BE2C (cell line): Measurements from ENCODE around the gene MMP11.

Source experiments
- DNase-seq: peaks from one replicate; pipeline ENCODE4 v3.0.0-alpha.2; 2020
- H3K27me3 ChIP-seq: fragments of 250-450 bp; sonication (Bioruptor Pico); 2 replicates; pipeline ENCODE4 v1.5.1; 2020; ENCODE audit warnings: mild to moderate bottlenecking
- H3K36me3 ChIP-seq: fragments of 250-450 bp; sonication (Bioruptor Pico); 2 replicates; pipeline ENCODE4 v1.5.1; 2020; ENCODE audit warnings: mild to moderate bottlenecking
- H3K4me1 ChIP-seq: fragments of 250-450 bp; sonication (Bioruptor Pico); 2 replicates; pipeline ENCODE4 v1.5.1; 2020
- H3K4me3 ChIP-seq: 2 replicates; pipeline ENCODE4 v1.5.1; 2011; ENCODE audit warnings: low read depth, low read length
- H3K9me3 ChIP-seq: fragments of 250-450 bp; sonication (Bioruptor Pico); 2 replicates; pipeline ENCODE4 v1.5.1; 2020
- CTCF ChIP-seq: IDR thresholded peaks from 2 replicates; pipeline ENCODE4 v1.5.1; 2012; ENCODE audit warnings: mild to moderate bottlenecking, low read depth, low read length

The MMP11 gene

GRCh38 chr22:23801238-23801821, 28.7 kb downstream of the MMP11 start:
- Histone ChIP-seq H3K36me3 (peaks cover 78% of the 10 kb centered on the region), H3K4me1 (no peaks in the 10 kb centered on the region), H3K27me3 (no peaks in the 10 kb centered on the region), H3K9me3 (no peaks in the 10 kb centered on the region), H3K4me3 (no peak overlapping the region)
- no peak for TF ChIP-seq CTCF
- DNase-seq = no peak

DNA sequence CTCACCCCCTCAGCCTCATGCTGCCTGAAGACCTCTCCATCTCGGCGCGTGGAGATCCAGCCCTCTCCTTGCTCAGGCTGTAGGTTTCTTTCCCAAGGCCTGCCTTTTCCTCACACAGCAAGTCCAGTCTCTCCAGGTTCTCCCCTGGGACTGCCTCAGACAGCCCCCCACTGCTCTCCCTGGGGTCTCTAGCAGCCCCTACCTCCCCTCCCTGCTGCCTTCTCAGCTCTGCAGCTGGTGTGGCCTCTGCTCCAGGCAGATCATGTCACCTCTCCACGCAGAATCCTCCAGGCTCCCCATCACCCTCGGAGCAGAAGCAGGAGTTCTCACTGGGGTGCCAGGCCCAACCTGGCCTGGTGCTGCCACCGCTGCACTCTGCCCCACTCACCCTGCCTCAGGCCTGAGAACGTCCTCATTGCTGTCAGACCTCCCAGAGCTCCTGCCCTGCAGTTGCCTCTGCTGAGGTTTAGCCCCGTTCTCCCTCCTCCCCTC, 29.3 kb downstream of the MMP11 start:
- no peak overlapping the region for H3K4me3 ChIP-seq
- peaks cover 80% of the 10 kb centered on the region for H3K36me3 ChIP-seq
- H3K9me3 ChIP-seq = no peaks in the 10 kb centered on the region
- no peak for TF ChIP-seq CTCF
- H3K27me3 ChIP-seq = no peaks in the 10 kb centered on the region
- no peaks in the 10 kb centered on the region for H3K4me1 ChIP-seq
- DNase-seq = no peak

DNA sequence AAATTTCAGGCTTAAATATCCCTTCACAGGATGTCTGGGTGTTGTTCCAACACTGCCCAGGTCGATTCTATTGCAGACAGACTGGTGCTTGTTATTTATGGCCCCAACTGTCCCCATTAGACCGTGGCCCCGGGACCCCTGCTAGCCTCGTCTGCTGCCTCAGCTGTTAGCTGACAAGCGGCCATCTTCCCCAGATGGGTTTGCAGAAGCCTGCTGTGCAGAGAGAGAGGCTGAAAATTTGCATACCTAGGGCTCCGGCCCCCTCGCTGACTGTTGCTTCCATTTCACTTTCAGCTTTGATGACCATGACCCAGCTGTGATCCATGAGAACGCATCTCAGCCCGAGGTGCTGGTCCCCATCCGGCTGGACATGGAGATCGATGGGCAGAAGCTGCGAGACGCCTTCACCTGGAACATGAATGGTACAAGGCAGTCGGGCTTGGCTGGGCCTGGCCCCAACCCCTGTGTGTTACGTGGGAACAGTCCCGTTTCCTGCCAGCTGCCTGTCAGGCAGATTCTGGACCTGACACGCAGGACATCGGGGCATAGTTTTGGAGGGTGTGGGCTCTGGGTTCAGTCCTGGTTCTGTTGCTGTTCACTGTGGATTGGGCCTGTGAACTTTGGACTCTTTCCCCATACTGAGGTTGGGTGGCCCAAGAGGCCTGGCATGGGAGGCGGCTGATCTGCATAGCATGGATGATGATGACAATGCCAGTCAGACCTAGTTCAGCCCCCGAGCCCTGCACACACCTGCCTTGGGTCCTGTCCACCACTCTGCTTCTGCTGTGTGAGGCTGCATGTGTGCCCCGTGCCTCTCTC, 30.6 kb downstream of the MMP11 start:
- H3K9me3 ChIP-seq = no peaks in the 10 kb centered on the region
- TF ChIP-seq CTCF = no peak
- H3K36me3 ChIP-seq = peaks cover 79% of the 10 kb centered on the region
- no peak overlapping the region for H3K4me3 ChIP-seq
- no peak for DNase-seq
- H3K4me1 ChIP-seq = no peaks in the 10 kb centered on the region
- no peaks in the 10 kb centered on the region for H3K27me3 ChIP-seq

DNA sequence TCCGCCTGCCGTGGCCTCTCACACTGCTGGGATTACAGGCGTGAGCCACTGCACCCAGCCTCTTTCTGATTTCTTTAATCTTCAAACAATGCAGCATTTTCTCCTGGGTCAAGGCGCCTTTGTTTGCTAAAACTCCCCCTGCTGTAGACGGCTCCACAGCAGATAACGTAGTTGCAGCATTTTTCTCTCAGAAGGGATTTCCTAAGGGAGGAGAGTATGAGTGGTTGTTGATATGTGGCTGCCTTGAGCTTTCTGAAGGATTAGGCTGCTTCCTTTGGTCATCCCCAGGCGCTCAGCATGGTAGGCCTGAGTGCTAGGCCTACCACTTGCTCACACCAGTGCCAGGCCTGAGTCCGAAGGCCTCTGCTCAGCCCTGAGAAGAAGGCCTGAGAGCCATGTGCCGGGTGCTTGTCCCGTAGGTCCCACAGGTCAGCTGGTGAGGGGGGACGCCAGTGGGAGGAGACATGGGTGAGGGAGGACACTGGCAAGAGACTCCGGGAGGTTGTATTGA, 32.2 kb downstream of the MMP11 start:
- Histone ChIP-seq H3K4me3 (no peak overlapping the region), H3K9me3 (no peaks in the 10 kb centered on the region), H3K36me3 (peaks cover 73% of the 10 kb centered on the region), H3K27me3 (no peaks in the 10 kb centered on the region), H3K4me1 (no peaks in the 10 kb centered on the region)
- no peak for DNase-seq
- TF ChIP-seq CTCF = no peak

DNA sequence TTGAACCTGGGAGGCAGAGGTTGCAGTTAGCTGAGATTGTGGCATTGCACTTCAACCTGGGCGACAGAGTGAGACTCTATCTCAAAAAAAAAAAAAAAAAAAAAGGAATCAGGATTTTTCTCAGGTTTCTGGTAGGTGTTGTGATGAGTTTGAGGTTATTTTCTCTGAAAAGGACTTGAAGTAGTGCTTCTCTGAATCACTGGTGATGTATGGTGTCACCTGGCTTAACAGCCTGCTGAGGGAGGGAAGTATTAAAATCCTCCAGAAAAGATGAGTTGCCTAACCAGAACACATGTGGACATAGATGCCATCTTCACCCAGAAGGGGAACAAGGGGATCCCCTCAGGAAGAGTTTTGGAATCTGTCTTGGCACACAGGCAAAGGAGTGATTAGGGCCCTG, 34.2 kb downstream of the MMP11 start:
- H3K27me3 ChIP-seq = no peaks in the 10 kb centered on the region
- no peak for TF ChIP-seq CTCF
- H3K4me3 ChIP-seq = no peak overlapping the region
- no peak for DNase-seq
- no peaks in the 10 kb centered on the region for H3K4me1 ChIP-seq
- peaks cover 66% of the 10 kb centered on the region for H3K36me3 ChIP-seq
- no peaks in the 10 kb centered on the region for H3K9me3 ChIP-seq

- H3K4me1 ChIP-seq = no peaks in the 10 kb centered on the region
- H3K4me3 ChIP-seq = no peak overlapping the region
- no peak for TF ChIP-seq CTCF
- H3K36me3 ChIP-seq = peaks cover 43% of the 10 kb centered on the region
- no peak for DNase-seq
- no peaks in the 10 kb centered on the region for H3K9me3 ChIP-seq
- H3K27me3 ChIP-seq = no peaks in the 10 kb centered on the region
Observed at GRCh38 chr22:23812378-23812777, 39.7 kb downstream of the MMP11 start.
